GM23338 (cell line): ENCODE data around the gene HFE. TPM values are rescaled to one million over a fixed set of nuclear protein-coding genes. Genes with fewer than 3 reads are reported as not detected.

Experiments used
- ATAC-seq: fragments of 200-7000 bp; cut with Tn5 transposase; 3 replicates; pipeline ENCODE4 v1.9.1; 2020
- DNase-seq: peaks from one replicate; pipeline ENCODE4 v3.0.0-alpha.2; 2015; ENCODE audit warnings: low spot score
- H2AFZ ChIP-seq: fragments of 200-600 bp; sonication (generic); 2 replicates; pipeline ENCODE4 v1.8.0; 2016; ENCODE audit warnings: antibody characterized with exemption, mild to moderate bottlenecking, moderate library complexity
- H3F3A ChIP-seq: fragments of 200-600 bp; sonication (generic); replicated peaks from 2 replicates; pipeline ENCODE4 v1.8.0; 2017; ENCODE audit warnings: antibody characterized with exemption, mixed run types, low read depth
- H3K27ac ChIP-seq: fragments of 200-600 bp; sonication (generic); 2 replicates; pipeline ENCODE4 v1.6.1; 2016; ENCODE audit warnings: low read depth
- H3K27me3 ChIP-seq: fragments of 200-600 bp; sonication (generic); 2 replicates; pipeline ENCODE4 v1.8.0; 2016; ENCODE audit warnings: mild to moderate bottlenecking, mixed run types, moderate library complexity; ENCODE audit not compliant: insufficient read depth
- H3K36me3 ChIP-seq: fragments of 200-600 bp; sonication (generic); 2 replicates; pipeline ENCODE4 v1.8.0; 2016; ENCODE audit warnings: mild to moderate bottlenecking; ENCODE audit not compliant: insufficient read depth
- H3K4me1 ChIP-seq: fragments of 200-600 bp; sonication (generic); 2 replicates; pipeline ENCODE4 v1.8.0; 2016; ENCODE audit warnings: mild to moderate bottlenecking, moderate library complexity; ENCODE audit not compliant: insufficient read depth
- H3K4me2 ChIP-seq: fragments of 200-600 bp; sonication (generic); 2 replicates; pipeline ENCODE4 v1.7.1; 2017; ENCODE audit warnings: mixed run types
- H3K4me3 ChIP-seq: fragments of 200-600 bp; sonication (generic); 2 replicates; pipeline ENCODE4 v1.6.1; 2016; ENCODE audit warnings: mixed run types
- H3K79me2 ChIP-seq: fragments of 200-600 bp; sonication (generic); replicated peaks from 2 replicates; pipeline ENCODE4 v1.8.0; 2017; ENCODE audit warnings: mild to moderate bottlenecking; ENCODE audit not compliant: insufficient read depth
- H3K9me2 ChIP-seq: fragments of 200-600 bp; sonication (generic); 2 replicates; pipeline ENCODE4 v1.8.0; 2017; ENCODE audit not compliant: insufficient read depth
- H4K20me1 ChIP-seq: fragments of 200-600 bp; sonication (generic); replicated peaks from 2 replicates; pipeline ENCODE4 v1.8.0; 2017; ENCODE audit warnings: mild to moderate bottlenecking; ENCODE audit not compliant: insufficient read depth
- H3K27ac Mint-ChIP-seq: 2 replicates; pipeline ENCODE4 v1.8.0; 2020; ENCODE audit warnings: inconsistent platforms, mild to moderate bottlenecking, moderate library complexity, mixed read lengths
- H3K27me3 Mint-ChIP-seq: 3 replicates; pipeline ENCODE4 v1.8.0; 2022; ENCODE audit warnings: low read depth, mild to moderate bottlenecking, moderate library complexity, mixed read lengths, inconsistent platforms; ENCODE audit not compliant: insufficient read depth, poor library complexity
- H3K36me3 Mint-ChIP-seq: 3 replicates; pipeline ENCODE4 v1.8.0; 2021; ENCODE audit warnings: low read depth, mild to moderate bottlenecking, inconsistent platforms, moderate library complexity, mixed read lengths
- H3K4me1 Mint-ChIP-seq: 3 replicates; pipeline ENCODE4 v1.8.0; 2020; ENCODE audit warnings: mild to moderate bottlenecking, inconsistent platforms, mixed read lengths
- H3K4me3 Mint-ChIP-seq: 3 replicates; pipeline ENCODE4 v1.8.0; 2021; ENCODE audit warnings: moderate library complexity, mild to moderate bottlenecking, inconsistent platforms, mixed read lengths
- H3K9me3 Mint-ChIP-seq: 3 replicates; pipeline ENCODE4 v1.8.0; 2020; ENCODE audit warnings: moderate library complexity, mild to moderate bottlenecking, inconsistent platforms, mixed read lengths
- CREB1 ChIP-seq: fragments of 250-450 bp; sonication (Bioruptor Pico); IDR thresholded peaks from 2 replicates; pipeline ENCODE4 v1.5.0; 2020; ENCODE audit warnings: low read depth, mild to moderate bottlenecking, moderate library complexity
- JUNB ChIP-seq: IDR thresholded peaks from one replicate; pipeline ENCODE4 v1.6.1; 2016; ENCODE audit warnings: antibody characterized with exemption; ENCODE audit not compliant: unreplicated experiment
- POLR2AphosphoS5 ChIP-seq: IDR thresholded peaks from 2 replicates; pipeline ENCODE4 v1.6.1; 2016; ENCODE audit warnings: antibody characterized with exemption, low read depth
- STAT1 ChIP-seq: IDR thresholded peaks from one replicate; pipeline ENCODE4 v1.6.1; 2016; ENCODE audit warnings: antibody characterized with exemption; ENCODE audit not compliant: unreplicated experiment
- ZNF114 ChIP-seq: fragments of 250-450 bp; sonication (Bioruptor Pico); IDR thresholded peaks from 2 replicates; pipeline ENCODE4 v1.5.0; 2020; ENCODE audit warnings: mild to moderate bottlenecking, moderate library complexity
- polyA plus RNA-seq: library from polyadenylated mRNA; unstranded; fragments of >200 nt; fragmentation: Nextera tagmentation; extraction: Ambion mirVana; gene quantifications from 2 replicates; pipeline ENCODE4 v1.2.1, GENCODE V29; 2016
- total RNA-seq: library from RNA; depleted of rRNA; stranded (reverse); fragments of >200 nt; shearing (Covaris generic); gene quantifications from 2 replicates; pipeline ENCODE4 v1.2.3, GENCODE V29; 2014
- TF ChIP-seq, protein P1 (sequence below): fragments of 250-450 bp; sonication (Bioruptor Pico); IDR thresholded peaks from 2 replicates; pipeline ENCODE4 v1.5.0; 2020; ENCODE audit warnings: mild to moderate bottlenecking, moderate library complexity
- TF ChIP-seq, protein P2 (sequence below), 2 experiments: fragments of 200-600 bp in 1 of 2; sonication (generic) in 1 of 2; conservative IDR thresholded peaks; 2 replicates each; pipeline versions ENCODE4 v1.5.1 to v1.6.1; 2016 to 2017; ENCODE audit warnings: antibody characterized with exemption in 2 of 2, low read depth in 2 of 2, mild to moderate bottlenecking in 2 of 2, moderate library complexity in 1 of 2
- TF ChIP-seq, protein P3 (sequence below): IDR thresholded peaks from one replicate; pipeline ENCODE4 v1.6.1; 2018; ENCODE audit warnings: antibody characterized with exemption; ENCODE audit not compliant: unreplicated experiment

The HFE gene
- total and polyA plus RNA-seq, 2 experiments from 2014 or later = 0.53 to 0.63 TPM

DNA sequence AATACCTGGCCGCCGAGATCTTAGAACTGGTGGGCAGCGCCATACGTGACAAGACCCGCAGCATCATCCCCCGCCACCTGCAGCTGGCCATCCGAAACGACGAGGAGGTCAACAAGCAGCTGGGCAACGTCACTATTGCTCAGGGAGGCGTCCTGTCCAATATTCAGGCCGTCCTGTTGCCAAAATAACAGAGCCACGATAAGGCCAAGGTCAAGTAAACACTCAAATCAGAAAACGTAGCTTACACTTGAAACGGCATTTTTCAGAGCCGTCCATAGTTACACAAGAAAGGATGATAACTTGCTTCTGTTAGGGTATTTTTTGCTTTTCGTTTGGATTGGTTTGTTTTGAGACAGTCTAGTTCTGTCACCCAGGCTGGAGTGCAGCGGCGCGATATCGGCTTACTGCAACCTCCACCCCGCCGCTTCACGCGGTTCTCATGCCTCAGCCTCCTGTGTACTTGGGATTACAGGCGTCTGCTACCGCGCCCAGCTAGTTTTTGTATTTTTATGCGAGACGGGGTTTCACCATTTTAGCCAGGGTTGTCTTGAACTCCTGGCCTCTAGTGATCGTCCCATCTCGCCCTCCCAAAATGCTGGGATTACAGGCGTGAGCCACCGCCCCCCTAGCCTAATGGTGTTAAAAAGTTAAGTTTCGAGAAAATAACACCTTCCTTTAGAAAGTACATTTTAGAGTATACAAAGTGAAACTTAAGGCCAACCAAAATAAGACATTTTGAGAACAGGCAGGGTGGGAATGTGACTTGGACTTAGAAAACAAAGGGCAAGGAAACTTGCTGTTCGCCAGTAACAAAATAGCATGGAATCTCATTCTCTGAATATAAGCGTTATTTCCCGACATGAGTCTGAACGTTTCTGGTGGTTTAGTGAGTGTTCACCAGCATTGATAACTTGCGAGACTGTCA is 42.8 kb upstream of the HFE start (continued):
- TF ChIP-seq, protein P1, sequence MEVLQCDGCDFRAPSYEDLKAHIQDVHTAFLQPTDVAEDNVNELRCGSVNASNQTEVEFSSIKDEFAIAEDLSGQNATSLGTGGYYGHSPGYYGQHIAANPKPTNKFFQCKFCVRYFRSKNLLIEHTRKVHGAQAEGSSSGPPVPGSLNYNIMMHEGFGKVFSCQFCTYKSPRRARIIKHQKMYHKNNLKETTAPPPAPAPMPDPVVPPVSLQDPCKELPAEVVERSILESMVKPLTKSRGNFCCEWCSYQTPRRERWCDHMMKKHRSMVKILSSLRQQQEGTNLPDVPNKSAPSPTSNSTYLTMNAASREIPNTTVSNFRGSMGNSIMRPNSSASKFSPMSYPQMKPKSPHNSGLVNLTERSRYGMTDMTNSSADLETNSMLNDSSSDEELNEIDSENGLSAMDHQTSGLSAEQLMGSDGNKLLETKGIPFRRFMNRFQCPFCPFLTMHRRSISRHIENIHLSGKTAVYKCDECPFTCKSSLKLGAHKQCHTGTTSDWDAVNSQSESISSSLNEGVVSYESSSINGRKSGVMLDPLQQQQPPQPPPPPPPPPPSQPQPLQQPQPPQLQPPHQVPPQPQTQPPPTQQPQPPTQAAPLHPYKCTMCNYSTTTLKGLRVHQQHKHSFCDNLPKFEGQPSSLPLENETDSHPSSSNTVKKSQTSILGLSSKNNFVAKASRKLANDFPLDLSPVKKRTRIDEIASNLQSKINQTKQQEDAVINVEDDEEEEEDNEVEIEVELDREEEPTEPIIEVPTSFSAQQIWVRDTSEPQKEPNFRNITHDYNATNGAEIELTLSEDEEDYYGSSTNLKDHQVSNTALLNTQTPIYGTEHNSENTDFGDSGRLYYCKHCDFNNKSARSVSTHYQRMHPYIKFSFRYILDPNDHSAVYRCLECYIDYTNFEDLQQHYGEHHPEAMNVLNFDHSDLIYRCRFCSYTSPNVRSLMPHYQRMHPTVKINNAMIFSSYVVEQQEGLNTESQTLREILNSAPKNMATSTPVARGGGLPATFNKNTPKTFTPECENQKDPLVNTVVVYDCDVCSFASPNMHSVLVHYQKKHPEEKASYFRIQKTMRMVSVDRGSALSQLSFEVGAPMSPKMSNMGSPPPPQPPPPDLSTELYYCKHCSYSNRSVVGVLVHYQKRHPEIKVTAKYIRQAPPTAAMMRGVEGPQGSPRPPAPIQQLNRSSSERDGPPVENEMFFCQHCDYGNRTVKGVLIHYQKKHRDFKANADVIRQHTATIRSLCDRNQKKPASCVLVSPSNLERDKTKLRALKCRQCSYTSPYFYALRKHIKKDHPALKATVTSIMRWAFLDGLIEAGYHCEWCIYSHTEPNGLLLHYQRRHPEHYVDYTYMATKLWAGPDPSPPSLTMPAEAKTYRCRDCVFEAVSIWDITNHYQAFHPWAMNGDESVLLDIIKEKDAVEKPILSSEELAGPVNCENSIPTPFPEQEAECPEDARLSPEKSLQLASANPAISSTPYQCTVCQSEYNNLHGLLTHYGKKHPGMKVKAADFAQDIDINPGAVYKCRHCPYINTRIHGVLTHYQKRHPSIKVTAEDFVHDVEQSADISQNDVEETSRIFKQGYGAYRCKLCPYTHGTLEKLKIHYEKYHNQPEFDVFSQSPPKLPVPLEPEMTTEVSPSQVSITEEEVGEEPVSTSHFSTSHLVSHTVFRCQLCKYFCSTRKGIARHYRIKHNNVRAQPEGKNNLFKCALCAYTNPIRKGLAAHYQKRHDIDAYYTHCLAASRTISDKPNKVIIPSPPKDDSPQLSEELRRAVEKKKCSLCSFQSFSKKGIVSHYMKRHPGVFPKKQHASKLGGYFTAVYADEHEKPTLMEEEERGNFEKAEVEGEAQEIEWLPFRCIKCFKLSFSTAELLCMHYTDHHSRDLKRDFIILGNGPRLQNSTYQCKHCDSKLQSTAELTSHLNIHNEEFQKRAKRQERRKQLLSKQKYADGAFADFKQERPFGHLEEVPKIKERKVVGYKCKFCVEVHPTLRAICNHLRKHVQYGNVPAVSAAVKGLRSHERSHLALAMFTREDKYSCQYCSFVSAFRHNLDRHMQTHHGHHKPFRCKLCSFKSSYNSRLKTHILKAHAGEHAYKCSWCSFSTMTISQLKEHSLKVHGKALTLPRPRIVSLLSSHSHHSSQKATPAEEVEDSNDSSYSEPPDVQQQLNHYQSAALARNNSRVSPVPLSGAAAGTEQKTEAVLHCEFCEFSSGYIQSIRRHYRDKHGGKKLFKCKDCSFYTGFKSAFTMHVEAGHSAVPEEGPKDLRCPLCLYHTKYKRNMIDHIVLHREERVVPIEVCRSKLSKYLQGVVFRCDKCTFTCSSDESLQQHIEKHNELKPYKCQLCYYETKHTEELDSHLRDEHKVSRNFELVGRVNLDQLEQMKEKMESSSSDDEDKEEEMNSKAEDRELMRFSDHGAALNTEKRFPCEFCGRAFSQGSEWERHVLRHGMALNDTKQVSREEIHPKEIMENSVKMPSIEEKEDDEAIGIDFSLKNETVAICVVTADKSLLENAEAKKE (CRISPR knock-in tag) = no peak
- TF ChIP-seq CREB1 (no peak), JUNB (no peak), ZNF114 (no peak)

DNA sequence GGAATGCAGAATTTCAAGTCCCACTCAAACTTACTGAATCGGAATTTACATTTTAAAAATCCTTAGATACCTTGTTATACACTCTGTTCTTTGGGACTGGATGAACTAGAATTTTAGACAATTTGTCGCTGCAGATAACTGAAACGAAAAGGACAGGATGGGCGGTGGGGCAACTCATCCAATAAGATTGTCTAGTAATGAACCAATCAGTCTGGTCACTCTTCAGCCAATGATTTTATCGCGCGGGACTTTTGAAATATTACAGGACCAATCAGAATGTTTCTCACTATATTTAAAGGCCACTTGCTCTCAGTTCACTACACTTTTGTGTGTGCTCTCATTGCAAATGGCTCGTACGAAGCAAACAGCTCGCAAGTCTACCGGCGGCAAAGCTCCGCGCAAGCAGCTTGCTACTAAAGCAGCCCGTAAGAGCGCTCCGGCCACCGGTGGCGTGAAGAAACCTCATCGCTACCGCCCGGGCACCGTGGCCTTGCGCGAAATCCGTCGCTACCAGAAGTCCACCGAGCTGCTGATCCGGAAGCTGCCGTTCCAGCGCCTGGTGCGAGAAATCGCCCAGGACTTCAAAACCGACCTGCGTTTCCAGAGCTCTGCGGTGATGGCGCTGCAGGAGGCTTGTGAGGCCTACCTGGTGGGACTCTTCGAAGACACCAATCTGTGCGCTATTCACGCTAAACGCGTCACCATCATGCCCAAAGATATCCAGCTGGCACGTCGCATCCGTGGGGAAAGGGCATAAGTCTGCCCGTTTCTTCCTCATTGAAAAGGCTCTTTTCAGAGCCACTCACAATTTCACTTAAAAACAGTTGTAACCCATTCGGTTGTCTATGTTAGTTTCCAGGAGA is 41.9 kb upstream of the HFE start:
- Histone ChIP-seq H4K20me1 (no peaks in the 10 kb centered on the region), H3K27ac (peak overlapping the region; percentile 56; the same call in 1 of the 2 replicates), H3K4me2 (no peak overlapping the region), H3K79me2 (no peaks in the 10 kb centered on the region), H3K27me3 (no peaks in the 10 kb centered on the region), H3F3A (no peaks in the 10 kb centered on the region), H3K9me2 (no peaks in the 10 kb centered on the region), H2AFZ (no peak overlapping the region), H3K36me3 (no peaks in the 10 kb centered on the region), H3K4me1 (peaks cover 12% of the 10 kb centered on the region; the same call in 1 of the 2 replicates), H3K4me3 (no peak overlapping the region)
- H3K4me1 Mint-ChIP-seq = peaks cover 38% of the 10 kb centered on the region
- H3K9me3 Mint-ChIP-seq = peaks cover 3% of the 10 kb centered on the region; the same call in 1 of the 3 replicates
- H3K27me3 Mint-ChIP-seq = peaks cover 17% of the 10 kb centered on the region
- ATAC-seq (peak; percentile 56), DNase-seq (no peak)
- H3K27ac Mint-ChIP-seq = peak overlapping the region; percentile 97
- H3K4me3 Mint-ChIP-seq = peak overlapping the region; percentile 74
- peaks cover 2% of the 10 kb centered on the region; the same call in 2 of the 3 replicates for H3K36me3 Mint-ChIP-seq
- TF ChIP-seq CREB1 (no peak), POLR2AphosphoS5 (0 out of 2 replicates have a peak, but pooled peaks have one; percentile 30), STAT1 (no peak)
- TF ChIP-seq, protein P2, sequence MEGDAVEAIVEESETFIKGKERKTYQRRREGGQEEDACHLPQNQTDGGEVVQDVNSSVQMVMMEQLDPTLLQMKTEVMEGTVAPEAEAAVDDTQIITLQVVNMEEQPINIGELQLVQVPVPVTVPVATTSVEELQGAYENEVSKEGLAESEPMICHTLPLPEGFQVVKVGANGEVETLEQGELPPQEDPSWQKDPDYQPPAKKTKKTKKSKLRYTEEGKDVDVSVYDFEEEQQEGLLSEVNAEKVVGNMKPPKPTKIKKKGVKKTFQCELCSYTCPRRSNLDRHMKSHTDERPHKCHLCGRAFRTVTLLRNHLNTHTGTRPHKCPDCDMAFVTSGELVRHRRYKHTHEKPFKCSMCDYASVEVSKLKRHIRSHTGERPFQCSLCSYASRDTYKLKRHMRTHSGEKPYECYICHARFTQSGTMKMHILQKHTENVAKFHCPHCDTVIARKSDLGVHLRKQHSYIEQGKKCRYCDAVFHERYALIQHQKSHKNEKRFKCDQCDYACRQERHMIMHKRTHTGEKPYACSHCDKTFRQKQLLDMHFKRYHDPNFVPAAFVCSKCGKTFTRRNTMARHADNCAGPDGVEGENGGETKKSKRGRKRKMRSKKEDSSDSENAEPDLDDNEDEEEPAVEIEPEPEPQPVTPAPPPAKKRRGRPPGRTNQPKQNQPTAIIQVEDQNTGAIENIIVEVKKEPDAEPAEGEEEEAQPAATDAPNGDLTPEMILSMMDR (conservative IDR thresholded peaks at IDR 0.05; ENCODE audit: low read depth in 2 of 2) = no peak
- TF ChIP-seq, protein P3, sequence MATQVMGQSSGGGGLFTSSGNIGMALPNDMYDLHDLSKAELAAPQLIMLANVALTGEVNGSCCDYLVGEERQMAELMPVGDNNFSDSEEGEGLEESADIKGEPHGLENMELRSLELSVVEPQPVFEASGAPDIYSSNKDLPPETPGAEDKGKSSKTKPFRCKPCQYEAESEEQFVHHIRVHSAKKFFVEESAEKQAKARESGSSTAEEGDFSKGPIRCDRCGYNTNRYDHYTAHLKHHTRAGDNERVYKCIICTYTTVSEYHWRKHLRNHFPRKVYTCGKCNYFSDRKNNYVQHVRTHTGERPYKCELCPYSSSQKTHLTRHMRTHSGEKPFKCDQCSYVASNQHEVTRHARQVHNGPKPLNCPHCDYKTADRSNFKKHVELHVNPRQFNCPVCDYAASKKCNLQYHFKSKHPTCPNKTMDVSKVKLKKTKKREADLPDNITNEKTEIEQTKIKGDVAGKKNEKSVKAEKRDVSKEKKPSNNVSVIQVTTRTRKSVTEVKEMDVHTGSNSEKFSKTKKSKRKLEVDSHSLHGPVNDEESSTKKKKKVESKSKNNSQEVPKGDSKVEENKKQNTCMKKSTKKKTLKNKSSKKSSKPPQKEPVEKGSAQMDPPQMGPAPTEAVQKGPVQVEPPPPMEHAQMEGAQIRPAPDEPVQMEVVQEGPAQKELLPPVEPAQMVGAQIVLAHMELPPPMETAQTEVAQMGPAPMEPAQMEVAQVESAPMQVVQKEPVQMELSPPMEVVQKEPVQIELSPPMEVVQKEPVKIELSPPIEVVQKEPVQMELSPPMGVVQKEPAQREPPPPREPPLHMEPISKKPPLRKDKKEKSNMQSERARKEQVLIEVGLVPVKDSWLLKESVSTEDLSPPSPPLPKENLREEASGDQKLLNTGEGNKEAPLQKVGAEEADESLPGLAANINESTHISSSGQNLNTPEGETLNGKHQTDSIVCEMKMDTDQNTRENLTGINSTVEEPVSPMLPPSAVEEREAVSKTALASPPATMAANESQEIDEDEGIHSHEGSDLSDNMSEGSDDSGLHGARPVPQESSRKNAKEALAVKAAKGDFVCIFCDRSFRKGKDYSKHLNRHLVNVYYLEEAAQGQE = no peak
